HepG2 (cell line): ENCODE data around the gene GRK5. TPM values are rescaled to one million over a fixed set of nuclear protein-coding genes. Genes with fewer than 3 reads are reported as not detected.

Source experiments
- ATAC-seq: fragments of 200-7000 bp; cut with Tn5 transposase; 3 replicates; pipeline ENCODE4 v1.9.1; 2020; ENCODE audit warnings: mild to moderate bottlenecking, moderate library complexity
- BruUV-seq: library from RNA; stranded (reverse); fragments of 400-500 nt; replicated peaks from 2 replicates; lab custom pipeline; 2021; lab: Mats Ljungman, UMichigan
- CTCF ChIA-PET: fragments of 300-600 bp; formaldehyde crosslinking; extraction: SDS; loops from one replicate; lab custom pipeline; 2021; ENCODE audit warnings: low total read pairs, inconsistent platforms, low intra/inter-chr PET ratio; lab: Yijun Ruan, JAX
- POLR2A ChIA-PET: fragments of 350-600 bp; sonication (Branson Sonifier 250); formaldehyde crosslinking; loops from one replicate; lab custom pipeline; 2020; ENCODE audit warnings: antibody characterized with exemption, inconsistent platforms; lab: Yijun Ruan, JAX
- DNase-seq: peaks from one replicate; pipeline ENCODE4 v3.0.0-alpha.2; 2015; ENCODE audit warnings: low spot score
- FAIRE-seq: peaks from 3 replicates; lab custom pipeline; 2011; peaks lifted over from hg19 to GRCh38; lab: Jason Lieb, UNC
- H2AFZ ChIP-seq: one replicate; pipeline ENCODE4 v1.6.1; 2011; ENCODE audit warnings: low read length, inconsistent platforms
- H3K27ac ChIP-seq: fragments of 300-600 bp; 3 replicates; pipeline ENCODE4 v1.8.0; 2011; ENCODE audit warnings: mixed run types, mild to moderate bottlenecking, mixed read lengths, low read length, inconsistent platforms; ENCODE audit not compliant: insufficient read depth; ENCODE audit errors: extremely low read length
- H3K27me3 ChIP-seq, 2 experiments: fragments of 200-600 bp in 1 of 2; 2 replicates in 1 of 2; 3 replicates in 1 of 2; pipeline versions ENCODE4 v1.6.0 to v1.8.0; 2011; ENCODE audit warnings: low read length in 2 of 2, mild to moderate bottlenecking in 2 of 2, moderate library complexity in 2 of 2, inconsistent platforms in 1 of 2; ENCODE audit not compliant: insufficient read depth in 2 of 2, control insufficient read depth in 1 of 2
- H3K36me3 ChIP-seq, 2 experiments: fragments of 200-600 bp in 1 of 2; replicated peaks in 1 of 2; 2 replicates in 1 of 2; 3 replicates in 1 of 2; pipeline versions ENCODE4 v1.5.1 to v1.8.0; 2011; ENCODE audit warnings: low read length in 2 of 2, inconsistent platforms in 1 of 2; ENCODE audit not compliant: insufficient read depth in 2 of 2, control insufficient read depth in 1 of 2
- H3K4me1 ChIP-seq: 2 replicates; pipeline ENCODE4 v1.5.1; 2012; ENCODE audit warnings: low read length, inconsistent platforms; ENCODE audit not compliant: insufficient read depth
- H3K4me2 ChIP-seq: 2 replicates; pipeline ENCODE4 v1.6.0; 2011; ENCODE audit warnings: low read depth, low read length, inconsistent platforms
- H3K4me3 ChIP-seq, 3 experiments: fragments of 200-600 bp in 1 of 3; sonication (generic), shearing (Covaris generic) in 1 of 3; replicated peaks in 1 of 3; 2 replicates each; pipeline ENCODE4 v1.5.1; 2011 to 2016; ENCODE audit warnings: low read length in 3 of 3, inconsistent platforms in 2 of 3, low read depth in 2 of 3, mild to moderate bottlenecking in 2 of 3, control low read depth in 1 of 3, mixed read lengths in 1 of 3; ENCODE audit not compliant: insufficient read depth in 1 of 3
- H3K79me2 ChIP-seq: one replicate; pipeline ENCODE4 v1.6.1; 2011; ENCODE audit warnings: low read length, inconsistent platforms; ENCODE audit not compliant: insufficient read depth
- H3K9ac ChIP-seq: 2 replicates; pipeline ENCODE4 v1.6.0; 2011; ENCODE audit warnings: mild to moderate bottlenecking, low read depth, low read length, inconsistent platforms; ENCODE audit not compliant: insufficient read depth
- H3K9me3 ChIP-seq: 2 replicates; pipeline ENCODE4 v1.5.1; 2012; ENCODE audit warnings: mild to moderate bottlenecking, low read length
- H4K20me1 ChIP-seq: 2 replicates; pipeline ENCODE4 v1.6.0; 2011; ENCODE audit warnings: inconsistent platforms, mild to moderate bottlenecking, low read length, moderate library complexity; ENCODE audit not compliant: insufficient read depth
- CHD4 ChIP-seq: fragments of 200-600 bp; sonication (generic); IDR thresholded peaks from 2 replicates; pipeline ENCODE4 v1.7.0; 2017; ENCODE audit warnings: mild to moderate bottlenecking, low read length, borderline replicate concordance
- GLI4 ChIP-seq: sonication (generic); formaldehyde crosslinking; IDR thresholded peaks from 2 replicates; pipeline ENCODE4 v1.5.1; 2020; ENCODE audit warnings: missing genetic modification reagents, mild to moderate bottlenecking, moderate library complexity, borderline replicate concordance
- NRL ChIP-seq: sonication (generic); formaldehyde crosslinking; IDR thresholded peaks from 2 replicates; pipeline ENCODE4 v1.5.0; 2020; ENCODE audit warnings: missing genetic modification reagents, mild to moderate bottlenecking, moderate library complexity, borderline replicate concordance
- PAF1 ChIP-seq: IDR thresholded peaks from 2 replicates; pipeline ENCODE4 v1.6.1; 2016; ENCODE audit warnings: missing genetic modification reagents, missing compliant biosample characterization
- POLR2G ChIP-seq: fragments of 200-400 bp; formaldehyde crosslinking; IDR thresholded peaks from 2 replicates; pipeline ENCODE4 v1.6.1; 2018; ENCODE audit warnings: mild to moderate bottlenecking, low read depth, low read length, moderate library complexity
- SMYD3 ChIP-seq: sonication (generic); formaldehyde crosslinking; IDR thresholded peaks from 2 replicates; pipeline ENCODE4 v1.8.1; 2023; ENCODE audit warnings: mild to moderate bottlenecking, missing genetic modification reagents
- ZFX ChIP-seq: sonication (generic); formaldehyde crosslinking; IDR thresholded peaks from 2 replicates; pipeline ENCODE4 v1.4.0; 2020; ENCODE audit warnings: mild to moderate bottlenecking, low read depth, missing genetic modification reagents, moderate library complexity
- ZKSCAN1 ChIP-seq: fragments of 150-350 bp; IDR thresholded peaks from 2 replicates; pipeline ENCODE4 v1.6.1; 2014; ENCODE audit warnings: low read length
- ZNF501 ChIP-seq: sonication (generic); formaldehyde crosslinking; IDR thresholded peaks from 2 replicates; pipeline ENCODE4 v1.5.1; 2020; ENCODE audit warnings: mild to moderate bottlenecking, moderate library complexity, missing genetic modification reagents
- ZNF598 ChIP-seq: sonication (generic); formaldehyde crosslinking; IDR thresholded peaks from 2 replicates; pipeline ENCODE4 v1.5.1; 2020; ENCODE audit warnings: mild to moderate bottlenecking, missing genetic modification reagents, borderline replicate concordance
- ZNF746 ChIP-seq: sonication (generic); formaldehyde crosslinking; IDR thresholded peaks from 2 replicates; pipeline ENCODE4 v1.8.0; 2022; ENCODE audit warnings: mild to moderate bottlenecking, missing genetic modification reagents
- ZSCAN21 ChIP-seq: sonication (generic); formaldehyde crosslinking; IDR thresholded peaks from 2 replicates; pipeline ENCODE4 v1.8.0; 2022; ENCODE audit warnings: mild to moderate bottlenecking, missing genetic modification reagents, moderate library complexity, borderline replicate concordance
- WGBS: methylation state at CpG from one replicate; pipeline ENCODE4 v1.1.6; 2017; ENCODE audit warnings: low lambda C conversion rate; 5-methylcytosine and 5-hydroxymethylcytosine counted together
- in situ Hi-C: cut with HindIII; loops from 2 replicates; pipeline ENCODE4 v1.10.0; 2017; ENCODE audit warnings: low pct_unique_long_range_greater_than_20kb; ENCODE audit not compliant: extremely low pct_ligation_motif_present
- intact Hi-C: fragments of 100-400 bp; cut with micrococcal nuclease; formaldehyde crosslinking; loops from one replicate; pipeline ENCODE4 v1.10.0; 2022; ENCODE audit not compliant: unreplicated experiment
- polyA plus RNA-seq, 8 experiments: library from polyadenylated mRNA; depleted of rRNA in 3 of 8; stranded (reverse) in 7 of 8; unstranded in 1 of 8; fragments of >200 nt; fragmentation: Illumina TruSeq in 4 of 8; extraction: Trizol in 4 of 8; gene quantifications; 2 replicates each; pipeline versions ENCODE4 v1.2.1 to v1.2.3, GENCODE V29; 2011 to 2016; ENCODE audit warnings: low read depth in 4 of 8, missing spikeins in 1 of 8, mixed read lengths in 1 of 8; ENCODE audit not compliant: insufficient read depth in 1 of 8
- total RNA-seq, 5 experiments: library from RNA; depleted of rRNA; stranded (reverse); fragments of >200 nt; fragmentation: Illumina TruSeq; extraction: Trizol; gene quantifications; 2 replicates each; pipeline ENCODE4 v1.2.3, GENCODE V29; 2016; ENCODE audit warnings: low read depth in 1 of 5
- TF ChIP-seq, protein P1 (sequence below): sonication (generic); formaldehyde crosslinking; IDR thresholded peaks from 2 replicates; pipeline ENCODE4 v1.4.0; 2020; ENCODE audit warnings: mild to moderate bottlenecking, missing genetic modification reagents
- TF ChIP-seq, protein P2 (sequence below): sonication (generic); formaldehyde crosslinking; IDR thresholded peaks from 2 replicates; pipeline ENCODE4 v1.5.1; 2020; ENCODE audit warnings: mild to moderate bottlenecking, missing genetic modification reagents, moderate library complexity
- TF ChIP-seq, protein P3 (sequence below): sonication (generic); formaldehyde crosslinking; IDR thresholded peaks from 2 replicates; pipeline ENCODE4 v1.5.0; 2020; ENCODE audit warnings: missing genetic modification reagents
- TF ChIP-seq, protein P4 (sequence below): sonication (generic); formaldehyde crosslinking; IDR thresholded peaks from 2 replicates; pipeline ENCODE4 v1.5.1; 2020; ENCODE audit warnings: mild to moderate bottlenecking, moderate library complexity, missing genetic modification reagents

Gene GRK5
- total and polyA plus RNA-seq, 2 of the 13 experiments (the other 11 are each of a cell fraction or from before 2014, with no cell fraction given), result 10.4 to 12.6 TPM

DNA sequence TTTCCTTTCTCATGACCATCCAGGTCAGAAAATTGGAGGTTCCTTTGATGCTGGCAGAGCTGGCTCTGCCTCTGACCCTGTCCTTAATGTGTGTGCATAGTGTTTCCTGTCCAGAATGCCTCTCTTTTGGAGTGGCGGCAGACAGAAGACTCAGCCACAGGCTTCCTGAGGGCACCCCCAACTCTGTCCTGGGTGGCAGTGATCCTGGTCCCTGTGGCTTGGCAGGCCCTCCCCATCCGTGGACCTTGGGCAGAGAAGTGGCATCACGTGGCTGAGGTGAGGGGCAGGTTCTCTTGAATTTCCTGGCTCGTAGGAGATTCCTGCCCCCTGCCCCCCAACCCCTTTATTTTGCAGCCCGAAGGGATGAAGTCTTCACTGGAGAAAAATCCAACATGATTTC, 202.0 kb downstream of the GRK5 start:
- in situ Hi-C loops (no loop called here), intact Hi-C loops (loop anchor here (2.0 to 5.0 kb wide), 2 partner anchors 77 to 92 kb away; no protein-coding TSS in a partner anchor)
- no peaks in the 10 kb centered on the region for H3K9me3 ChIP-seq
- peak; percentile 68 for ATAC-seq
- H3K27me3 ChIP-seq, result no peaks in the 10 kb centered on the region; a peak in 1 of 5 replicates
- H2AFZ ChIP-seq, result no peak overlapping the region
- WGBS, result 71% methylated on average over 4 of the region's 5 CpGs
- peak overlapping the region; percentile 64 for H3K4me2 ChIP-seq
- BruUV-seq, result TSS peak; percentile 55
- H4K20me1 ChIP-seq, result no peaks in the 10 kb centered on the region
- FAIRE-seq, result no peak
- H3K36me3 ChIP-seq, result no peaks in the 10 kb centered on the region
- DNase-seq, result no peak
- H3K79me2 ChIP-seq, result no peaks in the 10 kb centered on the region
- CTCF ChIA-PET, result no interaction called here
- peak overlapping the region; percentile 59 for H3K9ac ChIP-seq
- peaks cover 59% of the 10 kb centered on the region for H3K4me1 ChIP-seq
- peak overlapping the region; percentile 85 for H3K27ac ChIP-seq
- POLR2A ChIA-PET, result interaction anchor here (1.0 to 3.9 kb wide), 7 partner anchors 8 to 203 kb away, joined by 3 to 21 read pairs (median 11); partner anchors contain the start of gene GRK5
- peak overlapping the region in 2 of 3 experiments; percentile 28 to 51; a peak in 4 of 6 replicates for H3K4me3 ChIP-seq
- TF ChIP-seq ZNF501 (CRISPR knock-in tag) (peak; percentile 2; the same call in 1 of the 2 replicates), ZKSCAN1 (no peak), ZFX (CRISPR knock-in tag) (0 out of 2 replicates have a peak, but pooled peaks have one; percentile 7), ZNF746 (CRISPR knock-in tag) (no peak), SMYD3 (no peak), POLR2G (peak; percentile 21; the same call in 1 of the 2 replicates), ZSCAN21 (CRISPR knock-in tag) (peak; percentile 20; the same call in 1 of the 2 replicates), ZNF598 (CRISPR knock-in tag) (0 out of 2 replicates have a peak, but pooled peaks have one; percentile 64), GLI4 (CRISPR knock-in tag) (0 out of 2 replicates have a peak, but pooled peaks have one; percentile 24), CHD4 (0 out of 2 replicates have a peak, but pooled peaks have one; percentile 21), PAF1 (CRISPR knock-in tag) (no peak), NRL (no peak)
- TF ChIP-seq, protein P1, sequence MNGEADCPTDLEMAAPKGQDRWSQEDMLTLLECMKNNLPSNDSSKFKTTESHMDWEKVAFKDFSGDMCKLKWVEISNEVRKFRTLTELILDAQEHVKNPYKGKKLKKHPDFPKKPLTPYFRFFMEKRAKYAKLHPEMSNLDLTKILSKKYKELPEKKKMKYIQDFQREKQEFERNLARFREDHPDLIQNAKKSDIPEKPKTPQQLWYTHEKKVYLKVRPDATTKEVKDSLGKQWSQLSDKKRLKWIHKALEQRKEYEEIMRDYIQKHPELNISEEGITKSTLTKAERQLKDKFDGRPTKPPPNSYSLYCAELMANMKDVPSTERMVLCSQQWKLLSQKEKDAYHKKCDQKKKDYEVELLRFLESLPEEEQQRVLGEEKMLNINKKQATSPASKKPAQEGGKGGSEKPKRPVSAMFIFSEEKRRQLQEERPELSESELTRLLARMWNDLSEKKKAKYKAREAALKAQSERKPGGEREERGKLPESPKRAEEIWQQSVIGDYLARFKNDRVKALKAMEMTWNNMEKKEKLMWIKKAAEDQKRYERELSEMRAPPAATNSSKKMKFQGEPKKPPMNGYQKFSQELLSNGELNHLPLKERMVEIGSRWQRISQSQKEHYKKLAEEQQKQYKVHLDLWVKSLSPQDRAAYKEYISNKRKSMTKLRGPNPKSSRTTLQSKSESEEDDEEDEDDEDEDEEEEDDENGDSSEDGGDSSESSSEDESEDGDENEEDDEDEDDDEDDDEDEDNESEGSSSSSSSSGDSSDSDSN (CRISPR knock-in tag), result 0 out of 2 replicates have a peak, but pooled peaks have one; percentile 11
- TF ChIP-seq, protein P2, sequence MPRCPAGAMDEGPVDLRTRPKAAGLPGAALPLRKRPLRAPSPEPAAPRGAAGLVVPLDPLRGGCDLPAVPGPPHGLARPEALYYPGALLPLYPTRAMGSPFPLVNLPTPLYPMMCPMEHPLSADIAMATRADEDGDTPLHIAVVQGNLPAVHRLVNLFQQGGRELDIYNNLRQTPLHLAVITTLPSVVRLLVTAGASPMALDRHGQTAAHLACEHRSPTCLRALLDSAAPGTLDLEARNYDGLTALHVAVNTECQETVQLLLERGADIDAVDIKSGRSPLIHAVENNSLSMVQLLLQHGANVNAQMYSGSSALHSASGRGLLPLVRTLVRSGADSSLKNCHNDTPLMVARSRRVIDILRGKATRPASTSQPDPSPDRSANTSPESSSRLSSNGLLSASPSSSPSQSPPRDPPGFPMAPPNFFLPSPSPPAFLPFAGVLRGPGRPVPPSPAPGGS (CRISPR knock-in tag), result peak; percentile 27; the same call in 1 of the 2 replicates
- TF ChIP-seq, protein P3, sequence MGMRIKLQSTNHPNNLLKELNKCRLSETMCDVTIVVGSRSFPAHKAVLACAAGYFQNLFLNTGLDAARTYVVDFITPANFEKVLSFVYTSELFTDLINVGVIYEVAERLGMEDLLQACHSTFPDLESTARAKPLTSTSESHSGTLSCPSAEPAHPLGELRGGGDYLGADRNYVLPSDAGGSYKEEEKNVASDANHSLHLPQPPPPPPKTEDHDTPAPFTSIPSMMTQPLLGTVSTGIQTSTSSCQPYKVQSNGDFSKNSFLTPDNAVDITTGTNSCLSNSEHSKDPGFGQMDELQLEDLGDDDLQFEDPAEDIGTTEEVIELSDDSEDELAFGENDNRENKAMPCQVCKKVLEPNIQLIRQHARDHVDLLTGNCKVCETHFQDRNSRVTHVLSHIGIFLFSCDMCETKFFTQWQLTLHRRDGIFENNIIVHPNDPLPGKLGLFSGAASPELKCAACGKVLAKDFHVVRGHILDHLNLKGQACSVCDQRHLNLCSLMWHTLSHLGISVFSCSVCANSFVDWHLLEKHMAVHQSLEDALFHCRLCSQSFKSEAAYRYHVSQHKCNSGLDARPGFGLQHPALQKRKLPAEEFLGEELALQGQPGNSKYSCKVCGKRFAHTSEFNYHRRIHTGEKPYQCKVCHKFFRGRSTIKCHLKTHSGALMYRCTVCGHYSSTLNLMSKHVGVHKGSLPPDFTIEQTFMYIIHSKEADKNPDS (CRISPR knock-in tag), result 0 out of 2 replicates have a peak, but pooled peaks have one; percentile 15
- TF ChIP-seq, protein P4, sequence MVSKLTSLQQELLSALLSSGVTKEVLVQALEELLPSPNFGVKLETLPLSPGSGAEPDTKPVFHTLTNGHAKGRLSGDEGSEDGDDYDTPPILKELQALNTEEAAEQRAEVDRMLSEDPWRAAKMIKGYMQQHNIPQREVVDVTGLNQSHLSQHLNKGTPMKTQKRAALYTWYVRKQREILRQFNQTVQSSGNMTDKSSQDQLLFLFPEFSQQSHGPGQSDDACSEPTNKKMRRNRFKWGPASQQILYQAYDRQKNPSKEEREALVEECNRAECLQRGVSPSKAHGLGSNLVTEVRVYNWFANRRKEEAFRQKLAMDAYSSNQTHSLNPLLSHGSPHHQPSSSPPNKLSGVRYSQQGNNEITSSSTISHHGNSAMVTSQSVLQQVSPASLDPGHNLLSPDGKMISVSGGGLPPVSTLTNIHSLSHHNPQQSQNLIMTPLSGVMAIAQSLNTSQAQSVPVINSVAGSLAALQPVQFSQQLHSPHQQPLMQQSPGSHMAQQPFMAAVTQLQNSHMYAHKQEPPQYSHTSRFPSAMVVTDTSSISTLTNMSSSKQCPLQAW (CRISPR knock-in tag), result 0 out of 2 replicates have a peak, but pooled peaks have one; percentile 5
